HG02973 (cell line): ENCODE measurements around the gene IZUMO4.
"Not testable (repeated sequence)": the region's sequence is repeated elsewhere in the genome, so short reads cannot be mapped to it uniquely, and the experiment has no call there.

Experiments used
- ATAC-seq: cut with Tn5 transposase; IDR thresholded peaks from one replicate; pipeline ENCODE4 v1.9.1; 2021; ENCODE audit warnings: moderate library complexity; ENCODE audit not compliant: unreplicated experiment

The IZUMO4 gene

GRCh38 chr19:2122251-2122650, 25.5 kb downstream of the IZUMO4 start:
- no peak for ATAC-seq

- ATAC-seq = no peak
Observed at GRCh38 chr19:2122982-2123381, 26.3 kb downstream of the IZUMO4 start.

- ATAC-seq = no peak
Observed at GRCh38 chr19:2123682-2124387, 27.1 kb downstream of the IZUMO4 start.

GRCh38 chr19:2126879-2127518, 30.3 kb downstream of the IZUMO4 start:
- ATAC-seq = no peak

GRCh38 chr19:2127758-2128157, 31.0 kb downstream of the IZUMO4 start:
- no peak for ATAC-seq

- not testable (repeated sequence) for ATAC-seq
Observed at GRCh38 chr19:2128252-2128651, 31.5 kb downstream of the IZUMO4 start.

- ATAC-seq = no peak
Observed at GRCh38 chr19:2129022-2129421, 32.3 kb downstream of the IZUMO4 start.

GRCh38 chr19:2129486-2129885, 32.8 kb downstream of the IZUMO4 start:
- ATAC-seq = no peak

GRCh38 chr19:2129892-2130770, 33.4 kb downstream of the IZUMO4 start:
- ATAC-seq = no peak

GRCh38 chr19:2131012-2131975, 34.6 kb downstream of the IZUMO4 start:
- not testable (repeated sequence) for ATAC-seq

GRCh38 chr19:2132191-2132590, 35.5 kb downstream of the IZUMO4 start:
- ATAC-seq = no peak

GRCh38 chr19:2132731-2133490, 36.2 kb downstream of the IZUMO4 start:
- ATAC-seq = no peak

GRCh38 chr19:2135474-2136402, 39.0 kb downstream of the IZUMO4 start:
- ATAC-seq = no peak

GRCh38 chr19:2136796-2137195, 40.1 kb downstream of the IZUMO4 start:
- ATAC-seq = no peak

- ATAC-seq = no peak
Observed at GRCh38 chr19:2138061-2138728, 41.5 kb downstream of the IZUMO4 start.

- ATAC-seq = no peak
Observed at GRCh38 chr19:2139385-2140137, 42.8 kb downstream of the IZUMO4 start.

- ATAC-seq = no peak
Observed at GRCh38 chr19:2140138-2140569, 43.4 kb downstream of the IZUMO4 start.
